Loucy (cell line): ENCODE measurements around the gene MARK1.

Source experiments
- H2AFZ ChIP-seq: fragments of 200-600 bp; sonication (generic); 2 replicates; pipeline ENCODE4 v1.6.0; 2016; ENCODE audit warnings: antibody characterized with exemption, mild to moderate bottlenecking, low read length, moderate library complexity
- H3F3A ChIP-seq: fragments of 200-600 bp; 2 replicates; pipeline ENCODE4 v1.6.0; 2016; ENCODE audit warnings: antibody characterized with exemption, low read depth, mild to moderate bottlenecking
- H3K27me3 ChIP-seq: fragments of 200-600 bp; sonication (generic); 2 replicates; pipeline ENCODE4 v1.6.1; 2014; ENCODE audit warnings: low read length, mild to moderate bottlenecking; ENCODE audit not compliant: insufficient read depth, poor library complexity, severe bottlenecking
- H3K36me3 ChIP-seq: fragments of 200-600 bp; sonication (generic); 2 replicates; pipeline ENCODE4 v1.6.1; 2016; ENCODE audit warnings: low read length; ENCODE audit not compliant: insufficient read depth
- H3K4me1 ChIP-seq: fragments of 200-600 bp; sonication (generic); 2 replicates; pipeline ENCODE4 v1.5.1; 2014; ENCODE audit warnings: low read length, mild to moderate bottlenecking; ENCODE audit not compliant: insufficient read depth, poor library complexity, severe bottlenecking
- H3K4me2 ChIP-seq: fragments of 200-600 bp; sonication (generic); 2 replicates; pipeline ENCODE4 v1.6.0; 2014; ENCODE audit warnings: antibody characterized with exemption, low read length, low read depth, mild to moderate bottlenecking; ENCODE audit not compliant: poor library complexity, severe bottlenecking
- H3K4me3 ChIP-seq: fragments of 200-600 bp; sonication (generic); 2 replicates; pipeline ENCODE4 v1.5.1; 2014; ENCODE audit warnings: low read length, mild to moderate bottlenecking, mixed read lengths; ENCODE audit not compliant: poor library complexity, severe bottlenecking
- H3K79me2 ChIP-seq: fragments of 200-600 bp; sonication (generic); 2 replicates; pipeline ENCODE4 v1.6.1; 2014; ENCODE audit warnings: low read length; ENCODE audit not compliant: insufficient read depth
- H3K9ac ChIP-seq: fragments of 200-600 bp; sonication (generic); 2 replicates; pipeline ENCODE4 v1.6.0; 2014; ENCODE audit warnings: mild to moderate bottlenecking, low read depth, low read length, moderate library complexity; ENCODE audit not compliant: poor library complexity, severe bottlenecking
- H3K9me2 ChIP-seq: fragments of 200-600 bp; sonication (generic); replicated peaks from 2 replicates; pipeline ENCODE4 v1.6.1; 2016; ENCODE audit warnings: low read depth, low read length, mixed read lengths
- H3K9me3 ChIP-seq: fragments of 200-600 bp; sonication (generic); 2 replicates; pipeline ENCODE4 v1.6.1; 2014; ENCODE audit warnings: mild to moderate bottlenecking, antibody characterized with exemption, low read length, low read depth; ENCODE audit not compliant: insufficient read depth
- H4K20me1 ChIP-seq: fragments of 200-600 bp; sonication (generic); 2 replicates; pipeline ENCODE4 v1.6.0; 2014; ENCODE audit warnings: antibody characterized with exemption, low read length, mild to moderate bottlenecking; ENCODE audit not compliant: insufficient read depth, poor library complexity, severe bottlenecking
- CTCF ChIP-seq: fragments of 200-600 bp; sonication (generic); conservative IDR thresholded peaks from 2 replicates; pipeline ENCODE4 v1.5.1; 2014; ENCODE audit warnings: mild to moderate bottlenecking, antibody characterized with exemption, low read length
- EZH2phosphoT487 ChIP-seq: fragments of 200-600 bp; IDR thresholded peaks from 2 replicates; pipeline ENCODE4 v1.6.1; 2018; ENCODE audit warnings: antibody characterized with exemption, mild to moderate bottlenecking, moderate library complexity, borderline replicate concordance

MARK1 gene

DNA sequence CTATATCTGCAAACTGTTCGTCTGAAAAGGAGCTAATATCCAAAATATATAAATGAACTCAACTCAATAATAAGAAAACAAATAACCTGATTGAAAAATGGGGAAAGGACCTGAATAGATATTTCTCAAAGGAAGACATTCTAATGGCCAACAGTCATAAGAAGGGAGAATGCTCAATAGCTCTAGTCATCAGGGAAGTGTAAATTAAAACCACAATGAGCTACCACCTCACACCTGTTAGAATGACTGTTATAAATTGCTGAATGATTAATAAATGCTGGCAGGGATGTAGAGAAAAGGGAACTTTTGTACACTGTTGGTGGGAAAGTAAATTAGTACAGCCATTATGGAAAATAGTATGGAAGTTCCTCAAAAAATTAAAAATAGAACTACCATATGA is 141.1 kb downstream of the MARK1 start:
- no peak overlapping the region for H3K4me2 ChIP-seq
- H2AFZ ChIP-seq = no peak overlapping the region
- TF ChIP-seq CTCF (no peak), EZH2phosphoT487 (no peak)
- H3K9me3 ChIP-seq = no peaks in the 10 kb centered on the region
- H3K27me3 ChIP-seq = no peaks in the 10 kb centered on the region
- H3K4me3 ChIP-seq = no peak overlapping the region
- no peaks in the 10 kb centered on the region for H3K36me3 ChIP-seq
- no peaks in the 10 kb centered on the region for H3K9me2 ChIP-seq
- no peaks in the 10 kb centered on the region for H3K4me1 ChIP-seq
- no peaks in the 10 kb centered on the region for H4K20me1 ChIP-seq
- H3F3A ChIP-seq = no peaks in the 10 kb centered on the region
- H3K79me2 ChIP-seq = no peaks in the 10 kb centered on the region
- no peak overlapping the region for H3K9ac ChIP-seq

GRCh38 chr1:220670365-220670764 is 142.4 kb downstream of the MARK1 start:
- Histone ChIP-seq H3K4me2 (no peak overlapping the region), H3F3A (no peaks in the 10 kb centered on the region), H3K79me2 (no peaks in the 10 kb centered on the region), H3K4me1 (no peaks in the 10 kb centered on the region), H2AFZ (no peak overlapping the region), H3K27me3 (no peaks in the 10 kb centered on the region), H3K9ac (no peak overlapping the region), H3K9me3 (no peaks in the 10 kb centered on the region), H3K4me3 (no peak overlapping the region), H4K20me1 (no peaks in the 10 kb centered on the region), H3K36me3 (no peaks in the 10 kb centered on the region), H3K9me2 (no peaks in the 10 kb centered on the region)
- TF ChIP-seq CTCF (no peak), EZH2phosphoT487 (no peak)

DNA sequence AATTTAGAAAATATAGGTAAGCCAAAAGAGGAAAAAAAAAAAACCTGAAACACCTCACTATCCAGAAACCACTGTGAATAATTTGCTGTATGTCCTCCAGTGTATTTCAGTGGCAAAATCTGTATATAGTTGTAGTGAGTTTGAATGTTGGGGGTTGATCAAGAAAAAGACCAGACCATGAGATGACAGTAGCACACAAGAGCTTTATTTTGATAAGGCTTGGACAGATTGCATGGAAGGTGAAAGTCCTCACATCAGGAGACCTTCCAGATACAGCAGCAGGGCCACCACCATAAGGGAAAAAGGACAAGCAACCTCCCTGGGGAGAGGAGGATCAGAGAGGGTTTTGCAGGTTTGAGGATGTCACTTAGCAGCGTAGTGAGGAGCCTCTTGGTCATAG is 146.0 kb downstream of the MARK1 start:
- Histone ChIP-seq H2AFZ (no peak overlapping the region), H3K36me3 (no peaks in the 10 kb centered on the region), H3K27me3 (no peaks in the 10 kb centered on the region), H3K4me1 (no peaks in the 10 kb centered on the region), H3K4me3 (no peak overlapping the region), H3K9me3 (no peaks in the 10 kb centered on the region), H3K9ac (no peak overlapping the region), H4K20me1 (no peaks in the 10 kb centered on the region), H3F3A (no peaks in the 10 kb centered on the region), H3K9me2 (no peaks in the 10 kb centered on the region), H3K79me2 (no peaks in the 10 kb centered on the region), H3K4me2 (no peak overlapping the region)
- TF ChIP-seq CTCF = no peak
- no peak for TF ChIP-seq EZH2phosphoT487
